Lower leg skin (tissue), 4 donors: ENCODE data around the gene ZFYVE28. TPM values are rescaled to one million over a fixed set of nuclear protein-coding genes. Genes with fewer than 3 reads are reported as not detected.

Experiments
- DNase-seq, 2 donors: peaks; one replicate each; pipeline ENCODE4 v3.0.0-alpha.2; 2019; ENCODE audit warnings: low spot score in 2 of 2
- H3K4me3 ChIP-seq: fragments of 200-600 bp; sonication (generic); 2 replicates; pipeline ENCODE4 v1.5.1; 2017; ENCODE audit warnings: mild to moderate bottlenecking, low read depth; ENCODE audit not compliant: poor library complexity, severe bottlenecking
- POLR2A ChIP-seq, 2 donors: fragments of 450-650 bp; IDR thresholded peaks; one replicate each; pipeline ENCODE4 v1.6.1; 2016 to 2017; ENCODE audit warnings: antibody characterized with exemption in 2 of 2, mild to moderate bottlenecking in 1 of 2, moderate library complexity in 1 of 2
- WGBS, 2 donors: methylation state at CpG; one replicate each; pipeline ENCODE4 v1.1.5; 2018; 5-methylcytosine and 5-hydroxymethylcytosine counted together
- intact Hi-C: fragments of 100-400 bp; cut with DNase I; formaldehyde crosslinking; loops from one replicate; pipeline ENCODE4 v1.15.0; 2023; ENCODE audit warnings: low total_unique reads
- total RNA-seq, 4 donors: library from RNA; depleted of rRNA; stranded (reverse); fragments of >200 nt; gene quantifications; one replicate each; pipeline ENCODE4 v1.1.0, GENCODE V29; 2016
- TF ChIP-seq, protein P1 (sequence below), 3 donors: fragments of 450-650 bp; IDR thresholded peaks; one replicate each; pipeline ENCODE4 v1.5.1; 2016; ENCODE audit warnings: antibody characterized with exemption in 3 of 3, mild to moderate bottlenecking in 3 of 3, moderate library complexity in 2 of 3

ZFYVE28 gene
- total RNA-seq, 4 donors from 2014 or later: 5.0 to 12.8 (median 9.9) TPM

DNA sequence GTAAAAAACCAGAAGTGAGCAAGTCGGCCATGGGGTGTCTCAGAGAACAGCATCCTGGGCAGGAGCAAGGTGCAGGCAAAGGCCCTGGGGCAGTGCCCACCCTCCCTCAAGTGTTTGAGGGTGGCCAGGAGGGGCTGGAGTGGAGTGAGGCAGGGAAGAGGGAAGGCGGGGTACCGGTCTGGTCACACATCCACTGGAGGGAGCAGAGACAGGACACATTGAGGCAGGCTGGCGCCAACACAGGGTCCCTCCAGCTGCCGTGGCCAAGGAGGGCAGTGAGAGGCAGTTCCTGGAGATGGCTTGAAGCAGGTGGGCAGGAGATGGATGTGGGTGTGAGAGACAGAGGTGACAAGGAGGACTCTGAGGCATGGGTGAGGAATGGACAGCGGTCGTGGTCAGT lies 30.1 kb upstream of the ZFYVE28 start:
- WGBS, 2 donors: 86 to 90% methylated on average over 7 of the region's 7 CpGs
- no peak overlapping the region for H3K4me3 ChIP-seq
- DNase-seq: no peak
- intact Hi-C loops: no loop called here
- TF ChIP-seq POLR2A (IDR thresholded peaks at IDR 0.05): no peak
- TF ChIP-seq, protein P1, sequence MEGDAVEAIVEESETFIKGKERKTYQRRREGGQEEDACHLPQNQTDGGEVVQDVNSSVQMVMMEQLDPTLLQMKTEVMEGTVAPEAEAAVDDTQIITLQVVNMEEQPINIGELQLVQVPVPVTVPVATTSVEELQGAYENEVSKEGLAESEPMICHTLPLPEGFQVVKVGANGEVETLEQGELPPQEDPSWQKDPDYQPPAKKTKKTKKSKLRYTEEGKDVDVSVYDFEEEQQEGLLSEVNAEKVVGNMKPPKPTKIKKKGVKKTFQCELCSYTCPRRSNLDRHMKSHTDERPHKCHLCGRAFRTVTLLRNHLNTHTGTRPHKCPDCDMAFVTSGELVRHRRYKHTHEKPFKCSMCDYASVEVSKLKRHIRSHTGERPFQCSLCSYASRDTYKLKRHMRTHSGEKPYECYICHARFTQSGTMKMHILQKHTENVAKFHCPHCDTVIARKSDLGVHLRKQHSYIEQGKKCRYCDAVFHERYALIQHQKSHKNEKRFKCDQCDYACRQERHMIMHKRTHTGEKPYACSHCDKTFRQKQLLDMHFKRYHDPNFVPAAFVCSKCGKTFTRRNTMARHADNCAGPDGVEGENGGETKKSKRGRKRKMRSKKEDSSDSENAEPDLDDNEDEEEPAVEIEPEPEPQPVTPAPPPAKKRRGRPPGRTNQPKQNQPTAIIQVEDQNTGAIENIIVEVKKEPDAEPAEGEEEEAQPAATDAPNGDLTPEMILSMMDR (IDR thresholded peaks at IDR 0.05): no peak

DNA sequence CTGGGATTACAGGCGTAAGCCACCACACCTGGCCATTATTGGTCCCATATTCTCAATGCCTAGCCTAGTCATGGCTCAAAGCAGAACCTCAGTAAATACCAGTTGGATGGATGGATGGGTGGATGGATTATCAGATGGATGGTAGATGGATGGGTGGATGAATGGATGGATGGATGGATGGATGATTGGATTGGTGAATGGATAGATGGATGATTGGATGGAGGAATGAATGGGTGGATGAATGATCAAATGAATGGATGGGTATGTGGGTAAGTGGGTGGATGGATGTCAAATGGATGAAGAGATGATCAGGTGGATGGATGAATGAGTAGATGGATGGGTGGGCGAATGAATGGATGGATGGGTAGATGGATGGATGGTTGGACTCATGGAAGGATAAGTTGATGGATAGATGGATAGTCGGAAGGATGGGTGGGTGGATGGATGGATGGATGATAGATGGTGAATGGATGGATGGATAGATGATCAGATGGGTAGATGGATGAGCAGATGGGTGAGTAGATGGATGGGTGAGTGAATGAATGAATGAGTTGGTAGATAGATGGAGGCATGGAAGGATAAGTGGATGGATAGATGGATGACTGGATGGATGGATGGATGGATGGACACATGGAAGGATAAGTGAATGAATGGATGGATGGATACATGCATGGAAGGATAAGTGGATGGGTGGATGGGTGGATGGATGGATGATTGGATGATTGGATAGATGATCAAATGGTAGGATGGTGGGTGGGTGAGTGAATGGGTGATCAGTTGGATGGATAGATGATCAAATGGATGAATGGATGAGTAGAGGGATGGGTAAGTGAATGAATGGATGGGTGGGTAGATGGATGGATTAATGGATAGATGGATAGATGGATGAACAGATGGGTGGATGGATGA lies 28.5 kb upstream of the ZFYVE28 start:
- no peak overlapping the region for H3K4me3 ChIP-seq
- DNase-seq: no peak
- TF ChIP-seq, protein P1 (IDR thresholded peaks at IDR 0.05): no peak
- no peak for TF ChIP-seq POLR2A (IDR thresholded peaks at IDR 0.05)
- intact Hi-C loops: no loop called here
- WGBS, 2 donors: 89 to 95% methylated on average over 3 of the region's 3 CpGs

DNA sequence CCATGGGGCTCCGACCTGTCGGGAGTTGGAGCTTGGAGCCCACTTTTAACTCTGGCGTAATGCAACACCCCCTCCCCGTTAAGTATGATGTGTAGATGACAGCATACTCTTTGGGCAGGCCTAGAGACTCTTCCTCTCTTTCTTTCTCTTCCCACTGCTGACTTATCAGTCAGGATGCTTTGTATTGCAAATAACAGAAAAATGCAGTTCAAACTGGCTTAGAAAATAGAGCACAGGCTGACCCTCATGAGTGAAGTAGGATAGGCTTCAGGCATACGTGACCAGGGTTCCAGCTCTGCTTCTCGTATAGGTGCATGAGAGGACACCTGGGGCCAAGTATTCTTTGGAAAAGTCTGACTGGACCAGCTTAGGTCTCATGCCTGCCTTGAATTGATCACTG lies 27.1 kb upstream of the ZFYVE28 start:
- H3K4me3 ChIP-seq: no peak overlapping the region
- 90 to 91% methylated on average over 6 of the region's 6 CpGs for WGBS, 2 donors
- TF ChIP-seq POLR2A (IDR thresholded peaks at IDR 0.05): no peak
- TF ChIP-seq, protein P1 (IDR thresholded peaks at IDR 0.05): no peak
- intact Hi-C loops: no loop called here
- no peak for DNase-seq

DNA sequence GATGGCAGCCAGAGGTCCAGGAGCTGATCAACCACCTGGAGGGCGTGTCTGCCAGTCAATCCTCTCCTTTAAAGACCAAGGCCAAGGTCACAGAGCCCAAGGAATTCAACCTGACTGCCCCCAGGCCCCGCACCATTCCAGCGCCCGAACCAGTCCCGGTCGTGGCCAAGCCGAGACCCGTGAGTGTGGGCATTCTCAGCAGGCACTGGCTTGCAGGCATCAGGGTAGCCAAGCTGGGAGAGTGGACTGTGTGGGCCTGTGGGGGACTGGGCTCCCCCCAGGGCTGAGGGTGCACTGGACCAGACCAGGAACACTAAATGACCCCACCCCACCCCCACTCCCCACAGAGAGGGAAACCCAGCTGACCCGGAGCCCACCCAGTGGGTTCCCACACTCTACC lies 26.7 kb upstream of the ZFYVE28 start:
- intact Hi-C loops: no loop called here
- TF ChIP-seq POLR2A (IDR thresholded peaks at IDR 0.05): no peak
- TF ChIP-seq, protein P1 (IDR thresholded peaks at IDR 0.05): no peak
- H3K4me3 ChIP-seq: no peak overlapping the region
- 97 to 100% methylated on average over 2 to 9 of the region's 9 CpGs for WGBS, 2 donors
- DNase-seq: no peak

DNA sequence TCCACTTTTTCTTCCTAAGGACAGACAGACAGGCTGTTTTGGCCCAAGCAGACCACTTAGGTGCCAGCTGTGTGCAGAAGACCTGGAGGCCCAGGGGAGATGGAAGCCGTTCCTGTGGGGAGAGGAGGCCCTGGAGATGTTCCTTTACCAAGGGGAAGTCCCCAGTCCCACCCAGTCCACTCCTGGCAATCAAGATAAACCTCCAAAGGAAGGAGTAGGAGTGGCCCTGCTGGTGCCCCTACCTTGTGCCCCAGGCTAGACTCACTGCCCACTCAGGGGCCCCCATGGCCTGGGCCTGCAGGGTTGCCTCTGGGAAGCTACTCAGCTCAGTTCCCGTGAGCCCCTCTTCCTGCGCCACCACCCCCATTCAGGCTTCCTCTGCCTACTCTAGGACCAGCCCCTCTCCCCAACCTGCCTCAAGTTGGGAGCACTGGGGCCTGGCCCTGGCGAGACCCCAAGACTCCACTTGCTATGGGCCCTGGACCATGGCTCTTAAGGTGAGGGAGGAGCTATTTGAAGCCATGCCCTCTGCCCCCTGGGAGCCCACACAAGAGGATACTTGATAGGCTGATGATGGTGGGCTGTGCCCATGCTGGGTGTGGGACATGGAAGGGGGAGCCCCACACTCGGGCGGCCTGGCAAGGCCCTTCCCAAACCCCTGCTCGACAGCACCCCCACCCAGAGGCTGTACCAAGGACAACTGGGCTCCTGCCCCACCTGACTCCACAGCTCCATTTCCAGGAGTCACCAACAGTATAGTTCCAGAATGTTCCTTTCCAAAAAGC lies 25.7 kb upstream of the ZFYVE28 start:
- WGBS, 2 donors: 86 to 88% methylated on average over 6 to 7 of the region's 7 CpGs
- intact Hi-C loops: no loop called here
- H3K4me3 ChIP-seq: no peak overlapping the region
- DNase-seq: no peak
- TF ChIP-seq, protein P1 (IDR thresholded peaks at IDR 0.05): no peak
- TF ChIP-seq POLR2A (IDR thresholded peaks at IDR 0.05): no peak
